ENCODE results near the gene PTPRA. TPM values are rescaled to one million over a fixed set of nuclear protein-coding genes. Genes with fewer than 3 reads are reported as not detected.
"Not testable (repeated sequence)": the region's sequence is repeated elsewhere in the genome, so short reads cannot be mapped to it uniquely, and the experiment has no call there.

The PTPRA gene
- total and polyA plus RNA-seq, 2 of the 4 experiments (the other 2 are of a cell fraction) = 35.0 to 50.0 TPM

GRCh38 chr20:3073251-3073643, 200.0 kb downstream of the PTPRA start:
- POLR2A ChIA-PET (ENCODE audit: unreplicated experiment); CTCF ChIA-PET; BruUV-seq (replicated peaks): not testable (repeated sequence)

More at GRCh38 chr20:3073251-3073643, 200.0 kb downstream of the PTPRA start:
- H2BK20ac ChIP-seq (ENCODE audit: low read depth, low read length); ATAC-seq (ENCODE audit: low read depth); H3K4me2 ChIP-seq (ENCODE audit: low read depth, low read length); H3K14ac ChIP-seq (replicated peaks; ENCODE audit: low read depth, low read length); H2AFZ ChIP-seq (replicated peaks; ENCODE audit: low read length, poor library complexity); H4K91ac ChIP-seq (ENCODE audit: insufficient read depth, low read depth, low read length); dilution Hi-C loops (cut with HindIII; ENCODE audit: low sequenced_read_pairs, unreplicated experiment); H3K23ac ChIP-seq (ENCODE audit: low read depth, low read length); H3K9ac ChIP-seq (ENCODE audit: low read depth, low read length); H2AK9ac ChIP-seq (replicated peaks; ENCODE audit: low read depth, low read length, poor library complexity); H3K36me3 ChIP-seq (ENCODE audit: control insufficient read depth, insufficient read depth, low read length); H3K4ac ChIP-seq (ENCODE audit: low read depth, low read length); H3K9me3 ChIP-seq (ENCODE audit: control insufficient read depth, insufficient read depth, low read length); H2BK15ac ChIP-seq (ENCODE audit: low read depth, low read length); H4K8ac ChIP-seq (ENCODE audit: low read depth in 2 of 2, low read length in 2 of 2); H2BK120ac ChIP-seq (ENCODE audit: low read depth, low read length); H3K27ac ChIP-seq (ENCODE audit: insufficient read depth, low read length); H3K56ac ChIP-seq (ENCODE audit: extremely low read depth, insufficient read depth, low read length); intact Hi-C loops (cut with micrococcal nuclease); H3K9me1 ChIP-seq (ENCODE audit: insufficient read depth, low read length); DNase-seq; H3K18ac ChIP-seq (ENCODE audit: low read depth, low read length); H3K4me3 ChIP-seq (ENCODE audit: insufficient read depth, low read depth, low read length); H2AK5ac ChIP-seq (ENCODE audit: low read depth, low read length); H3K4me1 ChIP-seq (ENCODE audit: control insufficient read depth, insufficient read depth, low read length); H2BK5ac ChIP-seq (ENCODE audit: low read depth, low read length, poor library complexity, severe bottlenecking); in situ Hi-C loops (cut with MboI; ENCODE audit: low sequenced_read_pairs); H4K20me1 ChIP-seq (ENCODE audit: insufficient read depth, low read length); H3K79me1 ChIP-seq (ENCODE audit: low read depth in 1 of 2, low read length in 2 of 2); H4K5ac ChIP-seq (ENCODE audit: low read depth, low read length): not testable (repeated sequence)
- peaks cover 38% of the 10 kb centered on the region for H3K27me3 ChIP-seq (ENCODE audit: control insufficient read depth, insufficient read depth, low read length)
- WGBS, 2 experiments (ENCODE audit: extremely low coverage in 2 of 2, insufficient read length in 1 of 2) = 88% methylated on average over 5 of the region's 8 CpGs; no CpG with 5 or more reads in 1 of the 2 experiments

Measured in IMR-90 (cell line).